Kidney epithelial cell (primary cell): ENCODE data around the gene TRMT112. TPM values are rescaled to one million over a fixed set of nuclear protein-coding genes. Genes with fewer than 3 reads are reported as not detected.

ENCODE experiments used
- DNase-seq: peaks from one replicate; pipeline ENCODE4 v3.0.0-alpha.2; 2010; ENCODE audit warnings: low read depth
- H3K27me3 ChIP-seq: 2 replicates; pipeline ENCODE4 v1.6.0; 2011; ENCODE audit warnings: low read length; ENCODE audit not compliant: control insufficient read depth, insufficient read depth
- H3K36me3 ChIP-seq: 2 replicates; pipeline ENCODE4 v1.5.1; 2011; ENCODE audit warnings: low read length; ENCODE audit not compliant: control insufficient read depth, insufficient read depth
- H3K4me3 ChIP-seq: 2 replicates; pipeline ENCODE4 v1.5.1; 2011; ENCODE audit warnings: low read depth, mild to moderate bottlenecking, control low read depth, low read length
- CTCF ChIP-seq: IDR thresholded peaks from 2 replicates; pipeline ENCODE4 v1.5.1; 2011; ENCODE audit warnings: mild to moderate bottlenecking, moderate library complexity, low read length, control low read depth, inconsistent platforms; ENCODE audit not compliant: insufficient read depth, poor library complexity, severe bottlenecking
- total RNA-seq: library from RNA; depleted of rRNA; stranded (reverse); fragments of >200 nt; gene quantifications from 2 replicates; pipeline ENCODE4 v1.2.3, GENCODE V29; 2015

Gene TRMT112
- total RNA-seq, 1 donor from 2014 or later, result 366 TPM

DNA sequence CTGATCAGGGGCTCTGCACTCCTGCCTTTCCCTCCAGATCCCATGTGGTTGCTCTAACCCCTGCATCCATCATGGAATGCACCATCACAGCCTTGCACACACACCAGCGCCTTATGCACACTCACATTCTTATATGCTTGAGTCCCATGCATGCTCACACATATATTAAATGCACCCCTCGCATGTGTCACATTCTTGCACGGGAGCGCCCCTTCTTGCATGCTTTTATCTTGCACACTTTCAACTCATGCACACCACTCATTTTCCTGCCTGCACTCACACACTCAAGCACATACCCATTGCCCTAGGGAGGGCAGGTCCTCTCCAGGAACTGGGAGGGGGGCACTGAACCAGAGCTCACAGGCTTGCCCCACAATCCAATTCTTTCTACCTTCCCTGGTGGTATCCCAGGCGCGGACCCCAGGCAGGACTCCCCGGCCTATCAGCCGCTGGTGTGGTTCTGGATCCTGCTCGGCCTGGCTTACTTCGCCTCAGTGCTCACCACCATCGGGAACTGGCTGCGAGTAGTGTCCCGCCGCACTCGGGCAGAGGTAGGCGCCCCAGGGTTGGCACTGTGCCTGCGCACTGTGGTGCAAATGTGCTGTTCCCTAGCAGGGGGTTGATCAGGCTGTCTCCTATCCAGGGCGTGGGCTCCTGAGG is 19.5 kb downstream of the TRMT112 start:
- Histone ChIP-seq H3K4me3 (no peak overlapping the region), H3K27me3 (peaks cover 76% of the 10 kb centered on the region), H3K36me3 (no peaks in the 10 kb centered on the region)
- no peak for DNase-seq
- no peak for TF ChIP-seq CTCF

DNA sequence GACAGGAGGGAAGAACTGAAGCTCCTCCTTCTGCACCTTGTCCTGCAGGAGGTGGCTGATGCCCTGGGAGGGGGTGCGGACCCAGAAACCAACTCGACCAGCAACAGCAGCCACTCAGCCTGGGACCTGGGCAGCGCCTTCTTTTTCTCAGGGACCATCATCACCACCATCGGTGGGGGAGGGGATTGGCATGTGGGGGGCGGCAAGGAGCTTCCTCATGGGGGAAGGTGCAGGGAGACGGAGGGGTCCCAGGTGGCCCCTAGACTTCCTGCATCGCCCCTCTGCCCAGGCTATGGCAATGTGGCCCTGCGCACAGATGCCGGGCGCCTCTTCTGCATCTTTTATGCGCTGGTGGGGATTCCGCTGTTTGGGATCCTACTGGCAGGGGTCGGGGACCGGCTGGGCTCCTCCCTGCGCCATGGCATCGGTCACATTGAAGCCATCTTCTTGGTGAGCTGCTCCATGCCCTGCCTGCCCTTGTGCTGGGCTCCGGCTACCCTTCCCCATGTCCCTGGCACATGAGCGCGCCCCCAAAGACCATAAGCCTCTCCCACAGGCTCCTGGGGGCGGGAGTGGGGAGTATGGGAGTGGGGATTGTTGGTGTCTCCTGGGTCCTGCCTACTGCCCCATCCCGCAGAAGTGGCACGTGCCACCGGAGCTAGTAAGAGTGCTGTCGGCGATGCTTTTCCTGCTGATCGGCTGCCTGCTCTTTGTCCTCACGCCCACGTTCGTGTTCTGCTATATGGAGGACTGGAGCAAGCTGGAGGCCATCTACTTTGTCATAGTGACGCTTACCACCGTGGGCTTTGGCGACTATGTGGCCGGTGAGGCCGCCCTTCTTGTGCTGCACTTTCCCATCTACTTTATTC is 20.3 kb downstream of the TRMT112 start:
- Histone ChIP-seq H3K36me3 (no peaks in the 10 kb centered on the region), H3K4me3 (no peak overlapping the region), H3K27me3 (peaks cover 83% of the 10 kb centered on the region)
- TF ChIP-seq CTCF, result no peak
- no peak for DNase-seq

DNA sequence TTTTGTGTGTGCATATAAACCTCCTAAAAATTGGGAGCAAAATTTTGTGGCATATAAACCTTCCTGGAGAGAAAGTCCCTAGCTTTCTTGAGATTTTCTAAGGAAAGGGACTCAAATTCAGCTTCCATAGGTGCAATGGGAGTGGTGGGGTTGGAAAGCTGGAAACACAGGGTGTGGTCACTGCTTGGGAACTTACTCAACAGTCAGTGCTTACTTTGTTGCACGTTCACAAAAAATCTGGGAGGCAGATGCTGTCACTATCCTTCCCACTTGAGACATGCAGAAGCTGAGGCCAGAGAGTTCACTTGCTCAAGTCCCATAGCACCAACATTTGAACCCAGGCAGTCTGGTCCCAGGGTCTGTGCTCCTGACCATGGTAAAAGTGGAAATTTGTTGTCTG is 21.1 kb downstream of the TRMT112 start:
- Histone ChIP-seq H3K27me3 (peaks cover 91% of the 10 kb centered on the region), H3K36me3 (no peaks in the 10 kb centered on the region), H3K4me3 (no peak overlapping the region)
- TF ChIP-seq CTCF, result no peak
- DNase-seq, result no peak

DNA sequence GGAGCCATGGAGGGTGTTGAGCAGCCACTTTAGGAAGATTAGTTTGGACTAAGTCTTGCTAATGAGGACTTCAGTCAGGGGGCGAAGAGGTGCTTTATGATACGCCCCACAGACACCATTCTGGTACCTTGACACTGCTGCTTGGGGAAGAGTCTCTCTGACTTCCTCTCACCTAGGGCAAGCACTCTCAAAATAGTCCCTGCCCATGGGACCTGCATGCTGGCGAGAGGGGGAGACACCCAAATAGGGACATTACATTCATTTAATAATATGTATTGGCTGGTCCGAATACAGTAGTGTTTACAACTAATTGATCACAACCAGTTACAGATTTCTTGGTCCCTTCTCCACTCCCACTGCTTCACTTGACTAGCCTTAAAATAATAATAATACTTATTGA is 21.6 kb downstream of the TRMT112 start:
- Histone ChIP-seq H3K36me3 (no peaks in the 10 kb centered on the region), H3K27me3 (peaks cover 93% of the 10 kb centered on the region), H3K4me3 (no peak overlapping the region)
- no peak for TF ChIP-seq CTCF
- DNase-seq, result no peak

DNA sequence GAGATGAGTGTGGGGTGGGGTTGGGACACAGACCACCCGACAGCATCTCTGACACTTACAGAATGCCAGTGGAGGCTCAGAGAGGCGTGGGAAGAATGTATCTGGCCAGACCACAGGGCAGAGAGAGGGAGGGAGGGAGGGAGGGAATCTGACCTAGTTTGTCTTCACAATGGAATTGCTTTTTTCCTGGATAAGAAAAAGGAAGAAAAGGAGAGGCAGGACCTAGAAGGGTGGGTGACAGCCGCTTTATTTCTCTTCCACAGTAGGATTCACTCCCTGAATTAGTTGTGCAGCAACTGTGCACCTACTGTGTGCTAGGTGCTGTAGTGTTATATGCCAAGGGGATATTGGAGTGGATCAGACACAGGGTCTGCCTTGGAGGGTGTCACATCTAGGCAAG is 22.6 kb downstream of the TRMT112 start:
- Histone ChIP-seq H3K27me3 (peaks cover 91% of the 10 kb centered on the region), H3K36me3 (no peaks in the 10 kb centered on the region), H3K4me3 (no peak overlapping the region)
- TF ChIP-seq CTCF, result no peak
- DNase-seq, result no peak
